GM08714 (cell line): ENCODE data around the gene ERCC2.

Experiments used
- H3K4me3 ChIP-seq: fragments of 200-500 bp; sonication (Bioruptor generic); 2 replicates; pipeline ENCODE4 v1.5.1; 2014; ENCODE audit warnings: mild to moderate bottlenecking, low read length, inconsistent platforms
- ZNF274 ChIP-seq: IDR thresholded peaks from 2 replicates; pipeline ENCODE4 v1.6.1; 2012; ENCODE audit warnings: mild to moderate bottlenecking, low read depth, low read length

The ERCC2 gene

GRCh38 chr19:45352914-45353796 lies 17.2 kb downstream of the ERCC2 start:
- no peak overlapping the region for H3K4me3 ChIP-seq
- TF ChIP-seq ZNF274: no peak

- no peak for TF ChIP-seq ZNF274
- H3K4me3 ChIP-seq: no peak overlapping the region
Observed at GRCh38 chr19:45352471-45352870, 17.9 kb downstream of the ERCC2 start.

DNA sequence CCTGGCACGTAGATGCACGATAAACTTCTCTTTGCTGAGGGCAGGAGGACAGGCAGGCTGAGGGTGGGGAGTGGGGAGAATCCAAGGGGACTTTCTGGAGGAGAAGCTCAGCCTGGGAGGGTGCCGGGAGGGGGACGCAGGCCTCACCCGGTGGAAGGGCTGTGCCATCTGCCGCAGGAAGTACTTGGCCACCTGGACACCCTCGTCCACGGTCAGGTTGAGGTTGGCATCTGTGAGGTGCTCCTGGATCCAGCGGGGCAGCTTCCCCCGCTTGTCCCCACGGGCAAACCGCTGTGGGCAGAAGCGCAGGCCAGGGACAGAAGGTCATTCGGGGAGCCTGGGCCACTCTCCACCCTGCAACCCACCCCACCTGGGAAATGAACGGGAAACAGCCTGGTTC lies 18.3 kb downstream of the ERCC2 start:
- no peak overlapping the region for H3K4me3 ChIP-seq
- no peak for TF ChIP-seq ZNF274

- no peak overlapping the region for H3K4me3 ChIP-seq
- no peak for TF ChIP-seq ZNF274
Observed at GRCh38 chr19:45351401-45351952, 18.9 kb downstream of the ERCC2 start.

GRCh38 chr19:45350477-45351058 lies 19.8 kb downstream of the ERCC2 start:
- no peak for TF ChIP-seq ZNF274
- H3K4me3 ChIP-seq: no peak overlapping the region

- H3K4me3 ChIP-seq: no peak overlapping the region
- no peak for TF ChIP-seq ZNF274
Observed at GRCh38 chr19:45349430-45349941, 20.9 kb downstream of the ERCC2 start.

DNA sequence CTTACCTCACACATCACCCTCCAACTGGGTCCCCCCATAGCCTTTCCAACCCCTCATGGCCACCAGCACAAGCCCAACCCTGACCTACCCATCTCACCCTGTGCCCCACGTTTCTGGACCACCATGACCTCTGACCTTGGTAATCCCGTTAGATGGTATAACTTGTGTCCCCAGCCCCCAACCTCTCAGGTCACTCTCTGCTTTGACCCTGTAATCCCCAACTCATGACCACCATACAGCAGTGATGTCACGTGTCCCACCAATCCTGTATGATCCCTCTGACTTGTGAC lies 21.3 kb downstream of the ERCC2 start:
- TF ChIP-seq ZNF274: no peak
- H3K4me3 ChIP-seq: no peak overlapping the region

DNA sequence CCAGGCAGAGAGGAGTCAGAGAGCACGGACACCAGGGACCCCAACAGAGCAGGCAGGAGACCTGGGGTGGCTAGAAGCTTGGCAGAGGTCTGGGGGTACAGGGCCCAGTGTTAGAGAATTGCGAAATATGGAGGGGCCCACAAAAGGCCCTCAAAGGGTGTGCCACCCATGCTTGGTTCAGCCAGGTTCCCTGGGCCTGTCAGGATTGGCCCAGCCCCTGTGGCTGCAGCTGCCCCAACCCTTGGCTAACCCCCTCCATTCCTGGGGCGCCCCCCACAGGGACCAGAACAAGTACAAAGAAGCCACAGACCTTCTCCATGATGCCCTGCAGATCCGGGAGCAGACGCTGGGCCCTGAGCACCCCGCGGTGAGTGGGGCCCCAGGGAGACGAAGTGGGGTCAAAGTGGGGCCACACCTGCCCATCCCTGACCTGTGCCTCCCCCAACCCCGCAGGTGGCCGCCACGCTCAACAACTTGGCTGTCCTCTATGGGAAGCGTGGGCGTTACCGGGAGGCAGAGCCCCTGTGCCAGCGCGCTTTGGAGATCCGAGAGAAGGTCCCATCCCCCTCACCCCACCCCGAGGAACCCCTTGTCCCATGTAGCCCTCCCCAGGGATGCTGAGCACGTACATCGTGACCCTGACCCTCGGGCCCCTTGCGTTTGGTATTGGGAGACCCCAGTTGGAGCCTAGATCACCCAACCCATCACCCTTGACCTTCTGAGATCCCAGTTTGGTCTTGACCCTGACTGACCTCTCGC lies 21.8 kb downstream of the ERCC2 start:
- no peak for TF ChIP-seq ZNF274
- no peak overlapping the region for H3K4me3 ChIP-seq

DNA sequence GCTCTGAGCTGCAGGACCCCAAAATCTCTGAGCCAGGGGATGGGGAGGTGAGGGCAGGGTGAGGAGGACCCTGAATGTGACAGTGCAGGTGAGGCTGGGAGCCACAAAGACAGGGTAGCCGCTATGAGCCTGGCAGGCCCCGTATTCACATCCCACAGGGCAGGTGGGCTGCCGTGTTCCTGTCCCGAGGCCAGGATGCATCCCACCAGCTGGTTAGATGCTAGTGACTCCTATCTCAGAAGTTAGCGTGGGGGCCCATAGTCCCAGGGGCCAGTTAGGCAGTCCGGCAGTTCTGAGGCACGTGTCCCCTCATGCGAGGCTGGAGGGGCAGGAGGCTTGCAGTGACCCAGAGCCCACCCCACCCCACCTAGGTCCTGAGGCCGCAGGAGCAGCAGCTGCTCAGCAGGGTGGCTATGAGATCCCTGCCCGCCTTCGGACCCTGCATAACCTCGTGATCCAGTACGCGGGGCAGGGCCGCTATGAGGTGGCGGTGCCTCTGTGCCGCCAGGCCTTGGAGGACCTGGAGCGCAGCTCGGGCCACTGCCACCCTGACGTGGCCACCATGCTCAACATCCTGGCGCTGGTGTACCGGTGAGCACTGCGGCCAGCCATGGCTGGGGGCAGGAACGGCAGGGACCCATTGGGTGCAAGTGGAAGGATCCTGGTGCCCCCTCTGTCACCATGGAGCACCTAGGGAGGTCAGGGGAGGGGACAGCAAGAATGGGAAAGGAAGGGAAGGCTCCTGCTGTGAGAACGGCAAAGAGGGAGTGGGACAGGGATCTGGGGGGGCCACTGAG lies 22.6 kb downstream of the ERCC2 start:
- TF ChIP-seq ZNF274: no peak
- H3K4me3 ChIP-seq: no peak overlapping the region

GRCh38 chr19:45346449-45346848 lies 23.9 kb downstream of the ERCC2 start:
- no peak for TF ChIP-seq ZNF274
- H3K4me3 ChIP-seq: no peak overlapping the region

- TF ChIP-seq ZNF274: no peak
- H3K4me3 ChIP-seq: no peak overlapping the region
Observed at GRCh38 chr19:45345506-45345860, 24.9 kb downstream of the ERCC2 start.

- no peak for TF ChIP-seq ZNF274
- H3K4me3 ChIP-seq: no peak overlapping the region
Observed at GRCh38 chr19:45344621-45345505, 25.5 kb downstream of the ERCC2 start.

DNA sequence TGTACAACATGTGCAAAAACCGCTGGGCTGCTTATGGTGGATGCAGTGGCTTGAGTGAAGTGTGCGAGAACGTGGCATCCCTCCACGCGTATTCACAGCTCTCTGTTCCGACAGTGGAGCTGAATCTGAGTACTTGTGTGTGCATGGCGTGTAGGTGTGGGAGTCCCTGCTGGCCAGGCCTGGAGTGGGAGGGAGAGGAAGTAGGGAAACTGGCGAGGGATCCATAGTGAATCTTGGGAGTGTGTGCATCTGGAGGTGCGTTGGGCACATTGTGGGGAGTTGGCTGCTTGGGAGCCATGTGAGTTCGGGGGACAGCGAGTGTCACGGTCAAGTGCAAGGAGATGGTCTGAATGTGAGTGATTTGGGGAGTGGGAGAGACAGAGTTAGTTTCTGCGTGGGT lies 27.5 kb downstream of the ERCC2 start:
- H3K4me3 ChIP-seq: no peak overlapping the region
- TF ChIP-seq ZNF274: no peak
